ENCODE data around the gene TSPAN14.

TSPAN14 gene

DNA sequence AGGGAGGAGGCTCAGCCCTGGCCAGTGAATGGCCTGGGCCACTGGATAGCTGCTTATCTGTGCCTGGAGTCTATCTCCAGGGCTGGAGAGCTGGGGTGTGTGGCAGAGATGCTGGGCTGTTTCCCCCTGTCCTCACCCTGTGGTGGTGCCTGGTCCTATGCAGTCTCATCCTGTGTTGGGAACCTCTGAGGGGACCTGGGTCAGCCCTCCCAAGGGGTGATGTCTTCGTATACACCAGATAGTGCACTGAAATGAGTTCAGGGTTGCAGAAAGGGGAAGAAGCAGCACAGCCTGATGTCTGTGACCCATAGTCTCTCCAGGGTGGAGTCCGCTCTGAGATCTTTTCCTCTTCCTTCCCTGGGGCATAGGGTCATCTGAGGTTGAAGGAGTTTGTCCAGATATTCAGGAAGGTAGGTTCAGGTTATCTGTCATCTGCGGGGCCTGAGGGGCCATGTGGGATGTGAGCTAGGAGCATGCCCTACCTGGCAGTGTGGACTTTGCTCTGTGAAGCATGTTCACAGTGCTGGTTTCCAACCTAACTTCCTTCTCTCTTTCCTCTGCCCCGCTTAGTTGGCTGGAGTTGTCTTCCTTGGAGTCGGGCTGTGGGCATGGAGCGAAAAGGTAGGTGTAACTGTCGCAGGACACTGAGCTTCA lies 50.2 kb downstream of the TSPAN14 start:
- H3K27me3 ChIP-seq (ENCODE audit: insufficient read depth, poor library complexity, severe bottlenecking) = no peaks in the 10 kb centered on the region
- H3K27ac ChIP-seq (replicated peaks) = peak overlapping the region; percentile 61
- TF ChIP-seq POLR2AphosphoS5 (IDR thresholded peaks at IDR 0.05; ENCODE audit: low read depth) (peak; percentile 5; the same call in 1 of the 2 replicates), SPI1 (IDR thresholded peaks at IDR 0.05; ENCODE audit: borderline replicate concordance, low read depth) (peak; percentile 22; the same call in 1 of the 2 replicates), GABPA (IDR thresholded peaks at IDR 0.05; ENCODE audit: low read depth) (no peak)
- TF ChIP-seq, protein P1, sequence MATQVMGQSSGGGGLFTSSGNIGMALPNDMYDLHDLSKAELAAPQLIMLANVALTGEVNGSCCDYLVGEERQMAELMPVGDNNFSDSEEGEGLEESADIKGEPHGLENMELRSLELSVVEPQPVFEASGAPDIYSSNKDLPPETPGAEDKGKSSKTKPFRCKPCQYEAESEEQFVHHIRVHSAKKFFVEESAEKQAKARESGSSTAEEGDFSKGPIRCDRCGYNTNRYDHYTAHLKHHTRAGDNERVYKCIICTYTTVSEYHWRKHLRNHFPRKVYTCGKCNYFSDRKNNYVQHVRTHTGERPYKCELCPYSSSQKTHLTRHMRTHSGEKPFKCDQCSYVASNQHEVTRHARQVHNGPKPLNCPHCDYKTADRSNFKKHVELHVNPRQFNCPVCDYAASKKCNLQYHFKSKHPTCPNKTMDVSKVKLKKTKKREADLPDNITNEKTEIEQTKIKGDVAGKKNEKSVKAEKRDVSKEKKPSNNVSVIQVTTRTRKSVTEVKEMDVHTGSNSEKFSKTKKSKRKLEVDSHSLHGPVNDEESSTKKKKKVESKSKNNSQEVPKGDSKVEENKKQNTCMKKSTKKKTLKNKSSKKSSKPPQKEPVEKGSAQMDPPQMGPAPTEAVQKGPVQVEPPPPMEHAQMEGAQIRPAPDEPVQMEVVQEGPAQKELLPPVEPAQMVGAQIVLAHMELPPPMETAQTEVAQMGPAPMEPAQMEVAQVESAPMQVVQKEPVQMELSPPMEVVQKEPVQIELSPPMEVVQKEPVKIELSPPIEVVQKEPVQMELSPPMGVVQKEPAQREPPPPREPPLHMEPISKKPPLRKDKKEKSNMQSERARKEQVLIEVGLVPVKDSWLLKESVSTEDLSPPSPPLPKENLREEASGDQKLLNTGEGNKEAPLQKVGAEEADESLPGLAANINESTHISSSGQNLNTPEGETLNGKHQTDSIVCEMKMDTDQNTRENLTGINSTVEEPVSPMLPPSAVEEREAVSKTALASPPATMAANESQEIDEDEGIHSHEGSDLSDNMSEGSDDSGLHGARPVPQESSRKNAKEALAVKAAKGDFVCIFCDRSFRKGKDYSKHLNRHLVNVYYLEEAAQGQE (IDR thresholded peaks at IDR 0.05; ENCODE audit: insufficient replicate concordance, low read depth) = no peak
- TF ChIP-seq, protein P2, sequence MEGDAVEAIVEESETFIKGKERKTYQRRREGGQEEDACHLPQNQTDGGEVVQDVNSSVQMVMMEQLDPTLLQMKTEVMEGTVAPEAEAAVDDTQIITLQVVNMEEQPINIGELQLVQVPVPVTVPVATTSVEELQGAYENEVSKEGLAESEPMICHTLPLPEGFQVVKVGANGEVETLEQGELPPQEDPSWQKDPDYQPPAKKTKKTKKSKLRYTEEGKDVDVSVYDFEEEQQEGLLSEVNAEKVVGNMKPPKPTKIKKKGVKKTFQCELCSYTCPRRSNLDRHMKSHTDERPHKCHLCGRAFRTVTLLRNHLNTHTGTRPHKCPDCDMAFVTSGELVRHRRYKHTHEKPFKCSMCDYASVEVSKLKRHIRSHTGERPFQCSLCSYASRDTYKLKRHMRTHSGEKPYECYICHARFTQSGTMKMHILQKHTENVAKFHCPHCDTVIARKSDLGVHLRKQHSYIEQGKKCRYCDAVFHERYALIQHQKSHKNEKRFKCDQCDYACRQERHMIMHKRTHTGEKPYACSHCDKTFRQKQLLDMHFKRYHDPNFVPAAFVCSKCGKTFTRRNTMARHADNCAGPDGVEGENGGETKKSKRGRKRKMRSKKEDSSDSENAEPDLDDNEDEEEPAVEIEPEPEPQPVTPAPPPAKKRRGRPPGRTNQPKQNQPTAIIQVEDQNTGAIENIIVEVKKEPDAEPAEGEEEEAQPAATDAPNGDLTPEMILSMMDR (IDR thresholded peaks at IDR 0.05; ENCODE audit: insufficient read depth, low read length) = no peak
- no peak overlapping the region for H3K4me3 ChIP-seq (replicated peaks; ENCODE audit: insufficient read depth, low read length)
- peak in 1 of 2 experiments; percentile 70 for DNase-seq (ENCODE audit: low read depth in 1 of 2, low spot score in 1 of 2)

DNA sequence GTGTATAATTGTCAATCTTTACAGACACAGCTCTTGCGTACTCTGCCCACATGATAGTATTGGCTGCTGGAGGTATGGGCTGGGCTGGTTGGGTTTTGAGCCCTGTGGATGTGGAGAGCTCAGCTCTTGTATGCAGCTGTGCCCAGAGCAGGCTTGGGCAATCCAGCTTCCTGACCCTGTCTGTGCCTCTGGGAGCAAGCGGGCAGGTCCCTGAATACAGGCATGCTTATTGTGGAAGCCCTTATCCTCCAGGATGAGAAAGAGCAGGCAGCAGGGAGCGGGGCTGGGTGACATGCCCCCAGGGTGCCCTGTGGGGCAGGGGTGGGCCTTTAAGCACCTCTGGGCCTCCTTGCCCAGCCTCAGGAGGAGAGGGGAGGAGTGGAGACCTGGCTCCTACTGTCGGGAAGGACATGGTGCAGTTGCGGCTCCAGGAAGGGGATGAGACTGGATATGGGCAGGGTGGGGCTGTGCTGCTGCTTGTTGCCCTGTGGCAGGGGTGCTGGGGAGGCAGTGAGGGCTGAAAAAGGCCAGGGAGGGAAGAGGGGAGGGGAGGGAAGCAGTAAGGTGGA lies 50.9 kb downstream of the TSPAN14 start:
- DNase-seq (ENCODE audit: low read depth in 1 of 2, low spot score in 1 of 2) = peak in 1 of 2 experiments; percentile 54
- H3K27me3 ChIP-seq (ENCODE audit: insufficient read depth, poor library complexity, severe bottlenecking) = no peaks in the 10 kb centered on the region
- peak overlapping the region; percentile 61 for H3K27ac ChIP-seq (replicated peaks)
- TF ChIP-seq SPI1 (IDR thresholded peaks at IDR 0.05; ENCODE audit: borderline replicate concordance, low read depth) = no peak
- TF ChIP-seq, protein P1 (IDR thresholded peaks at IDR 0.05; ENCODE audit: insufficient replicate concordance, low read depth) = no peak
- TF ChIP-seq POLR2AphosphoS5 (IDR thresholded peaks at IDR 0.05; ENCODE audit: low read depth) = no peak
- TF ChIP-seq, protein P2 (IDR thresholded peaks at IDR 0.05; ENCODE audit: insufficient read depth, low read length) = no peak
- TF ChIP-seq GABPA (IDR thresholded peaks at IDR 0.05; ENCODE audit: low read depth) = no peak
- no peak overlapping the region for H3K4me3 ChIP-seq (replicated peaks; ENCODE audit: insufficient read depth, low read length)

DNA sequence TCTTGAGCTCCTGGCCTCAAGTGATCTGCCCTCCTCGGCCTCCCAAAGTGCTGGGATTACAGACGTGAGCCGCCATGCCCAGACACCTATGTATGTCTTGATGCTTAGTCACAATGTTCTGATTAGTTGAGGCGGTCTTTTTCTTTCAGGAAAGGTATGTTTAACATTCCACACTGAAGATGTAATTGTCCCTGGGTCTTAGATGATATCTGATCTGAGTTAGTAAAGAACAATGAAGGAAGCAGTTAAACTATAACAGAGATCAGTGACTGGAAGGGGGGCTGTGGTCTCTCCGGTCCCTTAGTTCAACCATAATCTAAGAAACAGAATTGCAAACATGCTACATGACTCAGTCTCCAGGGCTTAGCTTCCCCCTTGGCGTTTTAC lies 52.1 kb downstream of the TSPAN14 start:
- no peak overlapping the region; the same call in 1 of the 2 replicates for H3K27ac ChIP-seq (replicated peaks)
- DNase-seq (ENCODE audit: low read depth in 1 of 2, low spot score in 1 of 2) = no peak
- TF ChIP-seq, protein P2 (IDR thresholded peaks at IDR 0.05; ENCODE audit: insufficient read depth, low read length) = no peak
- TF ChIP-seq SPI1 (IDR thresholded peaks at IDR 0.05; ENCODE audit: borderline replicate concordance, low read depth) = no peak
- TF ChIP-seq GABPA (IDR thresholded peaks at IDR 0.05; ENCODE audit: low read depth) = no peak
- no peak for TF ChIP-seq POLR2AphosphoS5 (IDR thresholded peaks at IDR 0.05; ENCODE audit: low read depth)
- TF ChIP-seq, protein P1 (IDR thresholded peaks at IDR 0.05; ENCODE audit: insufficient replicate concordance, low read depth) = no peak
- no peaks in the 10 kb centered on the region for H3K27me3 ChIP-seq (ENCODE audit: insufficient read depth, poor library complexity, severe bottlenecking)
- no peak overlapping the region for H3K4me3 ChIP-seq (replicated peaks; ENCODE audit: insufficient read depth, low read length)

Measured in HL-60 (cell line).